22Rv1 (cell line): ENCODE measurements around the gene SPDL1.

Experiments
- H3K27ac ChIP-seq: fragments of 450-650 bp; 2 replicates; pipeline ENCODE4 v1.5.1; 2017
- CTCF ChIP-seq: fragments of 450-650 bp; IDR thresholded peaks from 2 replicates; pipeline ENCODE4 v1.5.1; 2017; ENCODE audit warnings: mild to moderate bottlenecking
- ZFX ChIP-seq: fragments of 450-650 bp; IDR thresholded peaks from 2 replicates; pipeline ENCODE4 v1.6.1; 2017; ENCODE audit warnings: antibody characterized with exemption, borderline replicate concordance

Gene SPDL1

GRCh38 chr5:169554251-169554650 lies 29.3 kb upstream of the SPDL1 start:
- H3K27ac ChIP-seq: no peak overlapping the region
- TF ChIP-seq CTCF (no peak), ZFX (no peak)

DNA sequence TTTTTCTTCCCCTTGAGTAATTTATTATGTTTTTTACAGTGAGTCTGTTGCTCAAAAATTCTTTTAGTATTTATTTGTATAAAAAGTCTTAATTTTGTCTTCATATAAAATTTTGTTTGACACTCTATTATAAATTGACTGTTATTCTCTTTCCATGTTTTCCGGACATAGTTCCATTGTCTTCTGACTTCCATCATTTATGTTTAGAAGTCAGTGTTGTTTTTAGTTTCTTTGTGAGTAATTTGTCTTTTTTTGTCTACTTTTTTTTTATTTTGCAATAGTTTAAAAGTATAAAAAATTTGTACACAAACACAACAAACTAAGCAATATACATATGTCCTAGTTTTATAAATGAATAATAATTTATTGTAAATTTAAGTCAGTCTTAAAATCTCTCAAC lies 25.7 kb upstream of the SPDL1 start:
- H3K27ac ChIP-seq: no peak overlapping the region
- TF ChIP-seq CTCF: no peak

DNA sequence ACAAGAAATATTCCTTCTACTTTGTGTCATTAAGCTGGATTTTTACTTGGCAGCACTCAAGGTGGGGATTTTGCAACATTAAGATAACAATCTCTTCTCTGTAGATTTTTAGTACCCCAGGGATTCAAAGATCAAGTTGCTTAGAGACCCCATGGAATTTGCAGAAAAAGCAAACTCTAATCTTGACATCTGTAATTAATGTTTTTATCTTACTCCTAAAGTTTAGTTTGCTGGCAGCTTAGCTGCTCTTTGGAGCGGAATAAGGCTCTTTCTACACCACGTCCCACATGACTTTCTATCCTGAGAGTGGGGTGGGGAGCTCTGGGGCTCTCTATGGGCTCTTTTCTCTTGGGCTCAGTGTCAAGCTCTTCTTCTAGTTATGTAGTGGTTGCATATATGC lies 21.7 kb upstream of the SPDL1 start:
- TF ChIP-seq CTCF (no peak), ZFX (no peak)
- H3K27ac ChIP-seq: no peak overlapping the region

DNA sequence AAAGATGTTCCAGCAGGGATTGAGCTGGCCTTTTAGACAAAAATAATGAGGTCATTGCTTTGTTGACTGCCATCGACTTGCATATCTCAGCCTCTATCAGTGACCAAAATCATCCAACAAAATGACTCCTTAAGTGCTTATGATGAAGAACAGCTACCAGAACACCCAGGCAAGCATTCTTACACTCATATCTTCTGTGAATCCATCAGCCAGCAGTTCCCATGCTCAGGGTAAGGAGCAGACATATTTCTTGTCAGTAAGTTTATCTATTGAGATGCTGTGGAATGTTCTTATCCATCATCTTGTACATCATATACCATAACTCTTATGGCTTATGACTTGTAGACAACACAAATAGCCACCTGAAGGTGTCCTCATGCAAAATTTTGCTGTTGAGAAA lies 20.2 kb upstream of the SPDL1 start:
- TF ChIP-seq CTCF: no peak
- no peak for TF ChIP-seq ZFX
- no peak overlapping the region for H3K27ac ChIP-seq

GRCh38 chr5:169566202-169566601 lies 17.4 kb upstream of the SPDL1 start:
- no peak for TF ChIP-seq ZFX
- H3K27ac ChIP-seq: no peak overlapping the region

DNA sequence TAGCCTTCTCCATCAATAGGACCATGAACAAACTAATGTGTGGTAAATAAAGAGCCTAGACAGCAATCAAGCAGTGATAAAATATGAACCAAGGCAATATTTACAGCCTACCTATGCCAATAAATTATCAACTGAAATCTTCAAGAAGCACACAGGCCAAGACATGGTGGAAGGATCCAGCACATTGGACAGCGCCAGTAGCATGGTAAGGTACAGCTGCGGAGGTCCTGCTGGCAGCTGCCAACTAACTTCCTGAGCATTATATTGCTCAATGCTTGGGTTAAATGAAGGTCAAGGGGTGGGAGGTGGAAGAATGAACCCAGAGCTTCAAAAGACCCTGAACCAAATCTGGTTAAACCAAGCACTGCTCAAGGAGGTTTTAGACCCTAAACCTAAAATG lies 16.5 kb upstream of the SPDL1 start:
- H3K27ac ChIP-seq: no peak overlapping the region
- TF ChIP-seq CTCF (no peak), ZFX (no peak)

GRCh38 chr5:169569513-169569912 lies 14.1 kb upstream of the SPDL1 start:
- no peak overlapping the region for H3K27ac ChIP-seq
- no peak for TF ChIP-seq ZFX
- TF ChIP-seq CTCF: no peak

DNA sequence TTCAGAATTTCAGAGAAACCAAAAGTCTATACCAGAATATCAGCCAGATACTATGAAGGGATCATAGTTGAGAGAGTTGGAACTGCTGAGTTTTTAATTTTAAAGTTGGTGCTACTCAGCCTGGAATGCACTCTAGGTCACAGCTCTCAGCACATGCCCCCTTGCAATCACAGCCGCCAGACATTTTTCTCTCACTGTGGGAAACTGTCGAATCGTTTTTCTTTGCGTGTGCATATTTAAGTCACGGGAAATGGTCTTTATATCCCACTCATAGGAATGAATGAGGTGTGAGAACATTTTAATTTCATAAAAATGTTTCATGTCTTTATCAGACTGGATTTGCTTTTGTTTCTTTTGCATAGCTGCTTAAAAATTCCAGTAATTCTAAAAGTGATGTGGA lies 12.2 kb upstream of the SPDL1 start:
- no peak overlapping the region for H3K27ac ChIP-seq
- TF ChIP-seq ZFX (no peak), CTCF (no peak)
